GM12878 (cell line): ENCODE results near the gene NKAIN4. TPM values are rescaled to one million over a fixed set of nuclear protein-coding genes. Genes with fewer than 3 reads are reported as not detected.
A peak's percentile ranks its signal among the peaks of the same experiment; 100 is the strongest.

Experiments used
- ATAC-seq: fragments of 200-7000 bp; cut with Tn5 transposase; 3 replicates; pipeline ENCODE4 v1.9.1; 2020; ENCODE audit warnings: mild to moderate bottlenecking, moderate library complexity
- BruUV-seq: library from RNA; stranded (reverse); fragments of 400-500 nt; replicated peaks from 2 replicates; lab custom pipeline; 2021; lab: Mats Ljungman, UMichigan
- CTCF ChIA-PET: fragments of 300-600 bp; sonication (Branson Sonifier 250); formaldehyde crosslinking; extraction: SDS; loops from one replicate; lab custom pipeline; 2021; ENCODE audit warnings: inconsistent platforms; lab: Yijun Ruan, JAX
- POLR2A ChIA-PET: fragments of 350-600 bp; formaldehyde crosslinking; extraction: SDS; loops from one replicate; lab custom pipeline; 2021; ENCODE audit warnings: inconsistent platforms; lab: Charles Lee
- RAD21 ChIA-PET: fragments of 300-600 bp; sonication (Branson Sonifier 250); formaldehyde crosslinking; loops from one replicate; lab custom pipeline; 2023; ENCODE audit warnings: antibody characterized with exemption; ENCODE audit not compliant: unreplicated experiment; lab: Charles Lee
- SMC1A ChIA-PET: fragments of 300-600 bp; sonication (Branson Sonifier 250); formaldehyde crosslinking; loops from one replicate; lab custom pipeline; 2023; ENCODE audit not compliant: unreplicated experiment, uncharacterized antibody; lab: Charles Lee
- DNase-seq: peaks from one replicate; pipeline ENCODE4 v3.0.0-alpha.2; 2011; ENCODE audit warnings: low read depth, low spot score
- FAIRE-seq: peaks from 3 replicates; lab custom pipeline; 2011; peaks lifted over from hg19 to GRCh38; lab: Jason Lieb, UNC
- H2AFZ ChIP-seq: 2 replicates; pipeline ENCODE4 v1.6.0; 2011; ENCODE audit warnings: low read depth, low read length, control low read depth; ENCODE audit not compliant: control insufficient read depth
- H3K27ac ChIP-seq: 2 replicates; pipeline ENCODE4 v1.5.1; 2011; ENCODE audit warnings: control low read depth; ENCODE audit not compliant: control insufficient read depth, insufficient read depth
- H3K27me3 ChIP-seq, 2 experiments: replicated peaks in 1 of 2; 2 replicates each; pipeline versions ENCODE4 v1.6.0 to v1.6.1; 2011; ENCODE audit warnings: low read length in 1 of 2; ENCODE audit not compliant: control insufficient read depth in 2 of 2, insufficient read depth in 2 of 2
- H3K36me3 ChIP-seq, 2 experiments: 2 replicates each; pipeline ENCODE4 v1.5.1; 2011; ENCODE audit warnings: low read length in 1 of 2; ENCODE audit not compliant: control insufficient read depth in 2 of 2, insufficient read depth in 2 of 2
- H3K4me1 ChIP-seq: 2 replicates; pipeline ENCODE4 v1.6.1; 2011; ENCODE audit warnings: mild to moderate bottlenecking, low read length, moderate library complexity, mixed read lengths; ENCODE audit not compliant: control insufficient read depth, insufficient read depth
- H3K4me2 ChIP-seq: 2 replicates; pipeline ENCODE4 v1.6.0; 2011; ENCODE audit warnings: control low read depth; ENCODE audit not compliant: control insufficient read depth, insufficient read depth
- H3K4me3 ChIP-seq: fragments of 200-600 bp; sonication (generic); 2 replicates; pipeline ENCODE4 v1.5.1; 2016
- H3K79me2 ChIP-seq: 2 replicates; pipeline ENCODE4 v1.6.0; 2011; ENCODE audit warnings: low read length; ENCODE audit not compliant: control insufficient read depth, insufficient read depth
- H3K9ac ChIP-seq: 2 replicates; pipeline ENCODE4 v1.8.0; 2011; ENCODE audit warnings: low read length, control low read depth, mixed read lengths; ENCODE audit not compliant: control insufficient read depth, insufficient read depth
- H3K9me3 ChIP-seq: replicated peaks from 3 replicates; pipeline ENCODE4 v1.5.1; 2011; ENCODE audit warnings: mild to moderate bottlenecking, low read length; ENCODE audit not compliant: control insufficient read depth, insufficient read depth
- H4K20me1 ChIP-seq: 2 replicates; pipeline ENCODE4 v1.6.0; 2011; ENCODE audit not compliant: control insufficient read depth, insufficient read depth
- BHLHE40 ChIP-seq, 2 experiments: fragments of 450-650 bp in 1 of 2; IDR thresholded peaks; 2 replicates each; pipeline ENCODE4 v1.6.1; 2011 to 2017; ENCODE audit warnings: low read depth in 2 of 2, borderline replicate concordance in 1 of 2, improper control_type of control experiment in 1 of 2, low read length in 1 of 2, mild to moderate bottlenecking in 1 of 2
- CBX5 ChIP-seq: sonication (generic); IDR thresholded peaks from 2 replicates; pipeline ENCODE4 v1.6.1; 2016; ENCODE audit warnings: low read depth, moderate library complexity, mild to moderate bottlenecking, inconsistent platforms
- CREB1 ChIP-seq: IDR thresholded peaks from 2 replicates; pipeline ENCODE4 v1.6.1; 2012; ENCODE audit warnings: low read depth, mild to moderate bottlenecking, inconsistent platforms
- ESRRA ChIP-seq: IDR thresholded peaks from 2 replicates; pipeline ENCODE4 v1.6.1; 2012; ENCODE audit warnings: mild to moderate bottlenecking, low read length, improper control_type of control experiment
- ETV6 ChIP-seq, 2 experiments: fragments of 450-650 bp in 1 of 2; IDR thresholded peaks in 1 of 2; conservative IDR thresholded peaks in 1 of 2; 2 replicates each; pipeline ENCODE4 v1.6.1; 2014; ENCODE audit warnings: antibody characterized with exemption in 1 of 2, borderline replicate concordance in 1 of 2, low read depth in 1 of 2, mild to moderate bottlenecking in 1 of 2, moderate library complexity in 1 of 2
- FOXM1 ChIP-seq: IDR thresholded peaks from 2 replicates; pipeline ENCODE4 v1.6.1; 2012; ENCODE audit warnings: low read depth, mild to moderate bottlenecking, inconsistent platforms, low read length, moderate library complexity
- GATAD2B ChIP-seq: fragments of 450-650 bp; conservative IDR thresholded peaks from 2 replicates; pipeline ENCODE4 v1.6.1; 2017; ENCODE audit warnings: low read depth, mild to moderate bottlenecking, moderate library complexity
- IRF5 ChIP-seq: fragments of 450-650 bp; IDR thresholded peaks from 2 replicates; pipeline ENCODE4 v1.6.1; 2017; ENCODE audit warnings: borderline replicate concordance
- KDM1A ChIP-seq: fragments of 200-600 bp; sonication (generic); IDR thresholded peaks from 2 replicates; pipeline ENCODE4 v1.6.1; 2016; ENCODE audit warnings: borderline replicate concordance
- TBL1XR1 ChIP-seq: IDR thresholded peaks from 2 replicates; pipeline ENCODE4 v1.6.1; 2012; ENCODE audit warnings: low read depth, low read length, improper control_type of control experiment
- TCF3 ChIP-seq: IDR thresholded peaks from 2 replicates; pipeline ENCODE4 v1.6.1; 2012; ENCODE audit warnings: low read depth, mild to moderate bottlenecking, low read length, borderline replicate concordance; ENCODE audit not compliant: insufficient read depth
- ZBTB33 ChIP-seq: fragments of 450-650 bp; IDR thresholded peaks from 2 replicates; pipeline ENCODE4 v1.6.1; 2017; ENCODE audit warnings: mild to moderate bottlenecking
- ZBTB4 ChIP-seq: fragments of 450-650 bp; formaldehyde crosslinking; IDR thresholded peaks from 2 replicates; pipeline ENCODE4 v1.4.0; 2022; ENCODE audit warnings: mild to moderate bottlenecking, moderate library complexity
- ZNF207 ChIP-seq: fragments of 450-650 bp; IDR thresholded peaks from 2 replicates; pipeline ENCODE4 v1.6.1; 2014; ENCODE audit warnings: antibody characterized with exemption, mild to moderate bottlenecking, borderline replicate concordance
- ZNF217 ChIP-seq: fragments of 450-650 bp; IDR thresholded peaks from 2 replicates; pipeline ENCODE4 v1.6.1; 2017; ENCODE audit warnings: antibody characterized with exemption, mild to moderate bottlenecking
- ZZZ3 ChIP-seq: IDR thresholded peaks from 2 replicates; pipeline ENCODE4 v1.6.1; 2011; ENCODE audit warnings: low read depth; ENCODE audit not compliant: control insufficient read depth, insufficient read length
- WGBS: methylation state at CpG from one replicate; pipeline ENCODE4 v1.1.6; 2016; ENCODE audit warnings: low lambda C conversion rate; ENCODE audit not compliant: insufficient replicate concordance, insufficient coverage; ENCODE audit errors: missing lambda C conversion rate; 5-methylcytosine and 5-hydroxymethylcytosine counted together
- in situ Hi-C: fragments of 300-500 bp; cut with MboI; formaldehyde crosslinking; loops from 9 replicates; pipeline ENCODE4 v1.14.3; 2018; ENCODE audit warnings: mixed read lengths
- intact Hi-C: fragments of 100-400 bp; cut with micrococcal nuclease; formaldehyde crosslinking; loops from one replicate; pipeline ENCODE4 v1.14.2; 2022; ENCODE audit not compliant: unreplicated experiment
- polyA plus RNA-seq, 11 experiments: library from polyadenylated mRNA; depleted of rRNA in 4 of 11; unstranded in 6 of 11; stranded (reverse) in 5 of 11; fragments of >200 nt; fragmentation: Nextera tagmentation in 4 of 11; fragmentation: Illumina TruSeq in 1 of 11; extraction: Ambion mirVana in 4 of 11; extraction: Trizol in 1 of 11; gene quantifications; 1 replicate in 1 of 11; 2 replicates in 10 of 11; pipeline versions ENCODE4 v1.2.1 to v1.2.3, GENCODE V29; 2011 to 2016; ENCODE audit warnings: inconsistent platforms in 2 of 11, missing spikeins in 2 of 11, low read depth in 1 of 11
- total RNA-seq, 4 experiments: library from RNA; depleted of rRNA in 3 of 4; stranded (reverse); fragments of >200 nt in 3 of 4; fragmentation: Illumina TruSeq in 1 of 4; extraction: Trizol in 1 of 4; gene quantifications; 2 replicates each; pipeline versions ENCODE4 v1.2.1 to v1.2.3, GENCODE V29; 2013 to 2021

NKAIN4 gene
- total and polyA plus RNA-seq, 10 of the 15 experiments (the other 5 are each of a cell fraction or from before 2014, with no cell fraction given) = 0.11 TPM; not detected in 9

- TF ChIP-seq ZBTB33 (no peak), ZNF207 (no peak), TBL1XR1 (no peak), TCF3 (no peak), FOXM1 (no peak), CREB1 (no peak), IRF5 (no peak), ESRRA (no peak), ZNF217 (no peak), KDM1A (no peak), ZZZ3 (no peak)
Measured at GRCh38 chr20:63212393-63212730, 41.9 kb downstream of the NKAIN4 start (continued).

- DNase-seq (no peak), FAIRE-seq (no peak), ATAC-seq (peak; percentile 43)
- Histone ChIP-seq H2AFZ (no peak overlapping the region), H3K4me2 (no peak overlapping the region), H4K20me1 (peaks cover 9% of the 10 kb centered on the region), H3K9me3 (no peaks in the 10 kb centered on the region), H3K36me3 (peaks cover 22 to 27% of the 10 kb centered on the region in 2 experiments), H3K9ac (no peak overlapping the region), H3K4me1 (peaks cover 7% of the 10 kb centered on the region; the same call in 1 of the 2 replicates), H3K4me3 (no peak overlapping the region), H3K27ac (no peak overlapping the region), H3K79me2 (peaks cover 44% of the 10 kb centered on the region), H3K27me3 (no peaks in the 10 kb centered on the region)
- BruUV-seq = no TSS peak
- POLR2A ChIA-PET = no interaction called here
- in situ Hi-C loops (no loop called here), intact Hi-C loops (no loop called here)
- CTCF ChIA-PET = no interaction called here
- SMC1A ChIA-PET = no interaction called here
- 83% methylated on average over 11 of the region's 11 CpGs for WGBS
- RAD21 ChIA-PET = no interaction called here
- TF ChIP-seq GATAD2B = no peak
- TF ChIP-seq ETV6 (conservative IDR thresholded peaks at IDR 0.05 in 1 of 2, IDR thresholded peaks at IDR 0.05 in 1 of 2; ENCODE audit: borderline replicate concordance in 1 of 2, low read depth in 1 of 2) = no peak
- TF ChIP-seq BHLHE40 (IDR thresholded peaks at IDR 0.05; ENCODE audit: borderline replicate concordance in 1 of 2, low read depth in 2 of 2, low read length in 1 of 2) = no peak
- no peak for TF ChIP-seq ZBTB4
- no peak for TF ChIP-seq CBX5
Measured at GRCh38 chr20:63210011-63210605, 44.2 kb downstream of the NKAIN4 start.
